Measurements from ENCODE around the gene MED19. TPM values are rescaled to one million over a fixed set of nuclear protein-coding genes. Genes with fewer than 3 reads are reported as not detected.
"Not testable (repeated sequence)": the region's sequence is repeated elsewhere in the genome, so short reads cannot be mapped to it uniquely, and the experiment has no call there.

The MED19 gene
- total RNA-seq, 1 experiment from 2014 or later: 29.7 TPM

- Histone ChIP-seq H3K4me3 (ENCODE audit: low read depth in 2 of 2, low read length in 2 of 2) (no peak overlapping the region), H3K9me3 (ENCODE audit: control insufficient read depth, insufficient read depth, low read depth, low read length) (no peaks in the 10 kb centered on the region), H3K27ac (ENCODE audit: low read length) (no peak overlapping the region), H3K4me1 (ENCODE audit: control insufficient read depth, insufficient read depth, low read length) (peaks cover 17% of the 10 kb centered on the region; the same call in 1 of the 2 replicates), H3K36me3 (ENCODE audit: control insufficient read depth, insufficient read depth, low read length) (peaks cover 7% of the 10 kb centered on the region), H3K27me3 (ENCODE audit: control insufficient read depth, insufficient read depth, low read length) (no peaks in the 10 kb centered on the region)
- TF ChIP-seq POLR2AphosphoS5 (IDR thresholded peaks at IDR 0.05; ENCODE audit: low read depth, low read length): no peak
- TF ChIP-seq REST (IDR thresholded peaks at IDR 0.05; ENCODE audit: insufficient read depth in 1 of 2, low read depth in 2 of 2, low read length in 1 of 2): no peak
- no peak for TF ChIP-seq TCF7L2 (IDR thresholded peaks at IDR 0.05; ENCODE audit: low read depth, low read length)
- no peak for TF ChIP-seq CTCF (IDR thresholded peaks at IDR 0.05)
- no peak for TF ChIP-seq SIN3A (IDR thresholded peaks at IDR 0.05; ENCODE audit: borderline replicate concordance, insufficient read depth, low read depth, low read length)
- CTCF ChIA-PET: interaction anchor here (0.5 kb wide), 1 partner anchor 51 kb away, joined by 3 read pairs; no protein-coding TSS in a partner anchor
- in situ Hi-C loops (cut with HindIII; ENCODE audit: low pct_unique_long_range_greater_than_20kb, low sequenced_read_pairs): no loop called here
- DNase-seq (ENCODE audit: low read depth, low spot score) (no peak), ATAC-seq (no peak)
- POLR2A ChIA-PET: interaction anchor here (0.7 kb wide), 1 partner anchor 68 kb away, joined by 4 read pairs; no protein-coding TSS in a partner anchor
- intact Hi-C loops (cut with micrococcal nuclease; ENCODE audit: unreplicated experiment): no loop called here
- BruUV-seq (replicated peaks): no TSS peak
These were observed 2.1 kb downstream of the MED19 start for GRCh38 chr11:57709802-57710367.

- H3K4me3 ChIP-seq (ENCODE audit: low read depth in 2 of 2, low read length in 2 of 2); POLR2A ChIA-PET; H3K27ac ChIP-seq (ENCODE audit: low read length); in situ Hi-C loops (cut with HindIII; ENCODE audit: low pct_unique_long_range_greater_than_20kb, low sequenced_read_pairs); CTCF ChIA-PET; intact Hi-C loops (cut with micrococcal nuclease; ENCODE audit: unreplicated experiment); ATAC-seq; H3K9me3 ChIP-seq (ENCODE audit: control insufficient read depth, insufficient read depth, low read depth, low read length); H3K27me3 ChIP-seq (ENCODE audit: control insufficient read depth, insufficient read depth, low read length); DNase-seq (ENCODE audit: low read depth, low spot score); BruUV-seq (replicated peaks); H3K4me1 ChIP-seq (ENCODE audit: control insufficient read depth, insufficient read depth, low read length); H3K36me3 ChIP-seq (ENCODE audit: control insufficient read depth, insufficient read depth, low read length): not testable (repeated sequence)
These were observed 6.6 kb downstream of the MED19 start for GRCh38 chr11:57705432-57705831.

- intact Hi-C loops (cut with micrococcal nuclease; ENCODE audit: unreplicated experiment): no loop called here
- CTCF ChIA-PET: no interaction called here
These were observed 7.1 kb downstream of the MED19 start for GRCh38 chr11:57704932-57705331.

More at GRCh38 chr11:57704932-57705331, 7.1 kb downstream of the MED19 start:
- no peaks in the 10 kb centered on the region for H3K4me1 ChIP-seq (ENCODE audit: control insufficient read depth, insufficient read depth, low read length)
- in situ Hi-C loops (cut with HindIII; ENCODE audit: low pct_unique_long_range_greater_than_20kb, low sequenced_read_pairs): no loop called here
- H3K27ac ChIP-seq (ENCODE audit: low read length): no peak overlapping the region
- no peak for ATAC-seq
- peaks cover 7% of the 10 kb centered on the region for H3K36me3 ChIP-seq (ENCODE audit: control insufficient read depth, insufficient read depth, low read length)
- no peak for DNase-seq (ENCODE audit: low read depth, low spot score)
- no peaks in the 10 kb centered on the region for H3K9me3 ChIP-seq (ENCODE audit: control insufficient read depth, insufficient read depth, low read depth, low read length)
- no peaks in the 10 kb centered on the region for H3K27me3 ChIP-seq (ENCODE audit: control insufficient read depth, insufficient read depth, low read length)
- BruUV-seq (replicated peaks): no TSS peak
- TF ChIP-seq CTCF (IDR thresholded peaks at IDR 0.05) (no peak), REST (IDR thresholded peaks at IDR 0.05; ENCODE audit: insufficient read depth in 1 of 2, low read depth in 2 of 2, low read length in 1 of 2) (no peak), TCF7L2 (IDR thresholded peaks at IDR 0.05; ENCODE audit: low read depth, low read length) (no peak), POLR2AphosphoS5 (IDR thresholded peaks at IDR 0.05; ENCODE audit: low read depth, low read length) (no peak), SIN3A (IDR thresholded peaks at IDR 0.05; ENCODE audit: borderline replicate concordance, insufficient read depth, low read depth, low read length) (no peak)
- POLR2A ChIA-PET: no interaction called here
- no peak overlapping the region for H3K4me3 ChIP-seq (ENCODE audit: low read depth in 2 of 2, low read length in 2 of 2)
